Upper lobe of left lung (tissue), 6 donors: ENCODE measurements around the gene HDHD5. TPM values are rescaled to one million over a fixed set of nuclear protein-coding genes. Genes with fewer than 3 reads are reported as not detected.

Source experiments
- ATAC-seq, 2 donors: fragments of 200-7000 bp; cut with Tn5 transposase; one replicate each; pipeline ENCODE4 v1.9.1; 2022; ENCODE audit warnings: mild to moderate bottlenecking in 2 of 2, moderate library complexity in 2 of 2; ENCODE audit not compliant: low FRiP score in 2 of 2
- DNase-seq, 2 donors: peaks; one replicate each; pipeline ENCODE4 v3.0.0-alpha.2; 2019 to 2020
- H3K27ac ChIP-seq, 4 donors: fragments of 200-600 bp; sonication (generic); one replicate each; pipeline ENCODE4 v1.5.1; 2016 to 2019
- H3K27me3 ChIP-seq, 4 donors: fragments of 200-600 bp; sonication (generic); one replicate each; pipeline ENCODE4 v1.5.1; 2017 to 2019
- H3K36me3 ChIP-seq, 4 donors: fragments of 200-600 bp; sonication (generic); one replicate each; pipeline ENCODE4 v1.5.1; 2016 to 2019
- H3K4me1 ChIP-seq, 4 donors: fragments of 200-600 bp; sonication (generic); one replicate each; pipeline ENCODE4 v1.5.1; 2018 to 2019
- H3K4me3 ChIP-seq, 4 donors: fragments of 200-600 bp; sonication (generic); one replicate each; pipeline ENCODE4 v1.5.1; 2017 to 2019; ENCODE audit warnings: mild to moderate bottlenecking in 2 of 4, moderate library complexity in 1 of 4
- H3K9me3 ChIP-seq, 4 donors: fragments of 200-600 bp; sonication (generic); one replicate each; pipeline ENCODE4 v1.5.1; 2018 to 2019
- CTCF ChIP-seq, 6 experiments: fragments of 450-650 bp in 4 of 6; fragments of 200-600 bp in 2 of 6; sonication (generic) in 2 of 6; IDR thresholded peaks; one replicate each; pipeline ENCODE4 v1.5.1; 2016 to 2019; ENCODE audit warnings: antibody characterized with exemption in 6 of 6
- EP300 ChIP-seq, 4 donors: sonication (generic); formaldehyde crosslinking; IDR thresholded peaks; one replicate each; pipeline ENCODE4 v1.5.1; 2017; ENCODE audit warnings: antibody characterized with exemption in 4 of 4, control low read depth in 2 of 4
- POLR2A ChIP-seq, 4 donors: fragments of 450-650 bp; IDR thresholded peaks; one replicate each; pipeline ENCODE4 v1.5.1; 2016 to 2017; ENCODE audit warnings: antibody characterized with exemption in 4 of 4, mild to moderate bottlenecking in 2 of 4
- POLR2AphosphoS5 ChIP-seq, 2 donors: sonication (generic); formaldehyde crosslinking; IDR thresholded peaks; one replicate each; pipeline ENCODE4 v1.5.1; 2017; ENCODE audit warnings: antibody characterized with exemption in 2 of 2
- WGBS, 2 donors: methylation state at CpG; one replicate each; pipeline ENCODE4 v1.1.5; 2017 to 2018; 5-methylcytosine and 5-hydroxymethylcytosine counted together
- total RNA-seq, 6 donors: library from RNA; depleted of rRNA in 4 of 6; stranded (reverse); fragments of >200 nt in 4 of 6; gene quantifications; one replicate each; pipeline versions ENCODE4 v1.1.0 to v1.2.1, GENCODE V29; 2016 to 2021
- donor health status: DM: no; HTN: no; CAD: no; lungs with moderate emphysema.
- donor health status: DM: no; HTN: yes; CAD: no; lungs with severe emphysema.

Gene HDHD5
- total RNA-seq: 10 to 100 TPM; 28.0 to 47.1 (median 34.3) TPM

- 0 to 1% methylated on average over 9 to 59 of the region's 114 CpGs for WGBS, 2 donors
- Histone ChIP-seq H3K27ac (peak within 1 kb of the TSS; percentile 85 to 92 (median 90)), H3K4me3 (peak within 1 kb of the TSS; percentile 66 to 89 (median 78)), H3K27me3 (no peaks in the 10 kb centered on the region), H3K4me1 (peaks cover 22 to 44% (median 25%) of the 10 kb centered on the region in 4 donors), H3K36me3 (no peaks in the 10 kb centered on the region), H3K9me3 (no peaks in the 10 kb centered on the region)
- no peak for TF ChIP-seq CTCF (IDR thresholded peaks at IDR 0.05)
- TF ChIP-seq POLR2A (IDR thresholded peaks at IDR 0.05): peak in 3 of 4 donors; percentile 24 to 57 (median 35)
- TF ChIP-seq EP300 (IDR thresholded peaks at IDR 0.05): no peak
- TF ChIP-seq POLR2AphosphoS5 (IDR thresholded peaks at IDR 0.05): peak; percentile 22 to 55
- ATAC-seq (peak; percentile 94 to 97), DNase-seq (peak; percentile 89 to 99)
Observed at GRCh38 chr22:17158568-17159503, at the start of gene HDHD5. TSS of gene HDHD5 (minus strand) at chr22:17159277. CDS start at chr22:17159251, 26 bp downstream.

- Histone ChIP-seq H3K36me3 (no peaks in the 10 kb centered on the region), H3K27me3 (no peaks in the 10 kb centered on the region), H3K9me3 (no peaks in the 10 kb centered on the region), H3K4me3 (no peak overlapping the region), H3K4me1 (no peaks in the 10 kb centered on the region), H3K27ac (no peak overlapping the region)
- no peak for ATAC-seq
- DNase-seq: no peak
- TF ChIP-seq CTCF (IDR thresholded peaks at IDR 0.05) (no peak), POLR2A (IDR thresholded peaks at IDR 0.05) (no peak), EP300 (IDR thresholded peaks at IDR 0.05) (no peak), POLR2AphosphoS5 (IDR thresholded peaks at IDR 0.05) (no peak)
- 60 to 68% methylated on average over 7 of the region's 7 CpGs for WGBS, 2 donors
Observed at GRCh38 chr22:17205432-17205831, 46.4 kb upstream of the HDHD5 start.

- TF ChIP-seq POLR2A (IDR thresholded peaks at IDR 0.05) (no peak), CTCF (IDR thresholded peaks at IDR 0.05) (no peak), EP300 (IDR thresholded peaks at IDR 0.05) (no peak), POLR2AphosphoS5 (IDR thresholded peaks at IDR 0.05) (no peak)
- peaks cover 0 to 15% (median 3%) of the 10 kb centered on the region in 4 donors for H3K4me1 ChIP-seq
- no peaks in the 10 kb centered on the region for H3K27me3 ChIP-seq
- H3K4me3 ChIP-seq: no peak overlapping the region
- 42 to 56% methylated on average over 8 of the region's 8 CpGs for WGBS, 2 donors
- no peaks in the 10 kb centered on the region for H3K36me3 ChIP-seq
- DNase-seq (no peak), ATAC-seq (no peak)
- no peaks in the 10 kb centered on the region for H3K9me3 ChIP-seq
- H3K27ac ChIP-seq: no peak overlapping the region
Observed at GRCh38 chr22:17201285-17201945, 42.3 kb upstream of the HDHD5 start.

GRCh38 chr22:17199003-17199731, 40.1 kb upstream of the HDHD5 start:
- DNase-seq: no peak
- TF ChIP-seq POLR2AphosphoS5 (IDR thresholded peaks at IDR 0.05) (no peak), CTCF (IDR thresholded peaks at IDR 0.05) (no peak), POLR2A (IDR thresholded peaks at IDR 0.05) (no peak), EP300 (IDR thresholded peaks at IDR 0.05) (no peak)
- no peaks in the 10 kb centered on the region for H3K27me3 ChIP-seq
- H3K36me3 ChIP-seq: no peaks in the 10 kb centered on the region
- H3K27ac ChIP-seq: peak overlapping the region; percentile 68 to 86 (median 82)
- no peaks in the 10 kb centered on the region for H3K9me3 ChIP-seq
- peak; percentile 19 to 73 for ATAC-seq
- 34 to 49% methylated on average over 18 to 20 of the region's 20 CpGs for WGBS, 2 donors
- peak overlapping the region in 3 of 4 donors; percentile 29 to 48 (median 40) for H3K4me3 ChIP-seq
- peaks cover 0 to 15% (median 3%) of the 10 kb centered on the region in 4 donors for H3K4me1 ChIP-seq
